HepG2 (cell line): ENCODE measurements around the gene CBX2. TPM values are rescaled to one million over a fixed set of nuclear protein-coding genes. Genes with fewer than 3 reads are reported as not detected.

Experiments
- ATAC-seq: fragments of 200-7000 bp; cut with Tn5 transposase; 3 replicates; pipeline ENCODE4 v1.9.1; 2020; ENCODE audit warnings: mild to moderate bottlenecking, moderate library complexity
- BruUV-seq: library from RNA; stranded (reverse); fragments of 400-500 nt; replicated peaks from 2 replicates; lab custom pipeline; 2021; lab: Mats Ljungman, UMichigan
- CTCF ChIA-PET: fragments of 300-600 bp; formaldehyde crosslinking; extraction: SDS; loops from one replicate; lab custom pipeline; 2021; ENCODE audit warnings: low total read pairs, inconsistent platforms, low intra/inter-chr PET ratio; lab: Yijun Ruan, JAX
- POLR2A ChIA-PET: fragments of 350-600 bp; sonication (Branson Sonifier 250); formaldehyde crosslinking; loops from one replicate; lab custom pipeline; 2020; ENCODE audit warnings: antibody characterized with exemption, inconsistent platforms; lab: Yijun Ruan, JAX
- DNase-seq: peaks from one replicate; pipeline ENCODE4 v3.0.0-alpha.2; 2015; ENCODE audit warnings: low spot score
- FAIRE-seq: peaks from 3 replicates; lab custom pipeline; 2011; peaks lifted over from hg19 to GRCh38; lab: Jason Lieb, UNC
- H2AFZ ChIP-seq: one replicate; pipeline ENCODE4 v1.6.1; 2011; ENCODE audit warnings: low read length, inconsistent platforms
- H3K27ac ChIP-seq: fragments of 300-600 bp; 3 replicates; pipeline ENCODE4 v1.8.0; 2011; ENCODE audit warnings: mixed run types, mild to moderate bottlenecking, mixed read lengths, low read length, inconsistent platforms; ENCODE audit not compliant: insufficient read depth; ENCODE audit errors: extremely low read length
- H3K27me3 ChIP-seq, 2 experiments: fragments of 200-600 bp in 1 of 2; 2 replicates in 1 of 2; 3 replicates in 1 of 2; pipeline versions ENCODE4 v1.6.0 to v1.8.0; 2011; ENCODE audit warnings: low read length in 2 of 2, mild to moderate bottlenecking in 2 of 2, moderate library complexity in 2 of 2, inconsistent platforms in 1 of 2; ENCODE audit not compliant: insufficient read depth in 2 of 2, control insufficient read depth in 1 of 2
- H3K36me3 ChIP-seq, 2 experiments: fragments of 200-600 bp in 1 of 2; replicated peaks in 1 of 2; 2 replicates in 1 of 2; 3 replicates in 1 of 2; pipeline versions ENCODE4 v1.5.1 to v1.8.0; 2011; ENCODE audit warnings: low read length in 2 of 2, inconsistent platforms in 1 of 2; ENCODE audit not compliant: insufficient read depth in 2 of 2, control insufficient read depth in 1 of 2
- H3K4me1 ChIP-seq: 2 replicates; pipeline ENCODE4 v1.5.1; 2012; ENCODE audit warnings: low read length, inconsistent platforms; ENCODE audit not compliant: insufficient read depth
- H3K4me2 ChIP-seq: 2 replicates; pipeline ENCODE4 v1.6.0; 2011; ENCODE audit warnings: low read depth, low read length, inconsistent platforms
- H3K4me3 ChIP-seq, 3 experiments: fragments of 200-600 bp in 1 of 3; sonication (generic), shearing (Covaris generic) in 1 of 3; replicated peaks in 1 of 3; 2 replicates each; pipeline ENCODE4 v1.5.1; 2011 to 2016; ENCODE audit warnings: low read length in 3 of 3, inconsistent platforms in 2 of 3, low read depth in 2 of 3, mild to moderate bottlenecking in 2 of 3, control low read depth in 1 of 3, mixed read lengths in 1 of 3; ENCODE audit not compliant: insufficient read depth in 1 of 3
- H3K79me2 ChIP-seq: one replicate; pipeline ENCODE4 v1.6.1; 2011; ENCODE audit warnings: low read length, inconsistent platforms; ENCODE audit not compliant: insufficient read depth
- H3K9ac ChIP-seq: 2 replicates; pipeline ENCODE4 v1.6.0; 2011; ENCODE audit warnings: mild to moderate bottlenecking, low read depth, low read length, inconsistent platforms; ENCODE audit not compliant: insufficient read depth
- H3K9me3 ChIP-seq: 2 replicates; pipeline ENCODE4 v1.5.1; 2012; ENCODE audit warnings: mild to moderate bottlenecking, low read length
- H4K20me1 ChIP-seq: 2 replicates; pipeline ENCODE4 v1.6.0; 2011; ENCODE audit warnings: inconsistent platforms, mild to moderate bottlenecking, low read length, moderate library complexity; ENCODE audit not compliant: insufficient read depth
- AGO1 ChIP-seq: fragments of 200-400 bp; formaldehyde crosslinking; IDR thresholded peaks from 2 replicates; pipeline ENCODE4 v1.6.1; 2017; ENCODE audit warnings: mild to moderate bottlenecking, low read depth, low read length, moderate library complexity; ENCODE audit not compliant: poor library complexity, severe bottlenecking
- AGO2 ChIP-seq: fragments of 200-400 bp; formaldehyde crosslinking; optimal IDR thresholded peaks from 2 replicates; pipeline ENCODE3; 2017; ENCODE audit warnings: mild to moderate bottlenecking, low read depth, low read length, moderate library complexity
- BRD4 ChIP-seq: sonication (generic); formaldehyde crosslinking; IDR thresholded peaks from 2 replicates; pipeline ENCODE4 v1.4.0; 2020; ENCODE audit warnings: missing genetic modification reagents
- HNRNPK ChIP-seq: fragments of 200-400 bp; formaldehyde crosslinking; IDR thresholded peaks from 2 replicates; pipeline ENCODE4 v1.6.1; 2018; ENCODE audit warnings: low read length, low read depth, moderate library complexity, mild to moderate bottlenecking; ENCODE audit not compliant: poor library complexity, severe bottlenecking
- MTF1 ChIP-seq: sonication (generic); formaldehyde crosslinking; IDR thresholded peaks from 2 replicates; pipeline ENCODE4 v1.5.0; 2020; ENCODE audit warnings: missing genetic modification reagents
- NCOA2 ChIP-seq: sonication (generic); formaldehyde crosslinking; IDR thresholded peaks from 2 replicates; pipeline ENCODE4 v1.8.0; 2022; ENCODE audit warnings: inconsistent platforms
- NONO ChIP-seq, 2 experiments: fragments of 450-650 bp in 1 of 2; sonication (generic) in 1 of 2; formaldehyde crosslinking in 1 of 2; IDR thresholded peaks in 1 of 2; conservative IDR thresholded peaks in 1 of 2; 2 replicates each; pipeline versions ENCODE4 v1.6.1 to v1.8.0; 2017 to 2022; ENCODE audit warnings: mild to moderate bottlenecking in 1 of 2, missing genetic modification reagents in 1 of 2, moderate library complexity in 1 of 2
- RBFOX2 ChIP-seq: fragments of 200-400 bp; formaldehyde crosslinking; IDR thresholded peaks from 2 replicates; pipeline ENCODE4 v1.6.1; 2017; ENCODE audit warnings: low read depth, mild to moderate bottlenecking, low read length
- RBM22 ChIP-seq: fragments of 200-400 bp; formaldehyde crosslinking; optimal IDR thresholded peaks from 2 replicates; pipeline ENCODE3; 2017; ENCODE audit warnings: mild to moderate bottlenecking, low read length, moderate library complexity
- SIN3A ChIP-seq: IDR thresholded peaks from 2 replicates; pipeline ENCODE4 v1.6.1; 2011; ENCODE audit warnings: low read depth, mild to moderate bottlenecking, control low read depth, low read length, borderline replicate concordance
- SRF ChIP-seq: IDR thresholded peaks from 2 replicates; pipeline ENCODE4 v1.6.1; 2011; ENCODE audit warnings: mild to moderate bottlenecking, low read depth, low read length, moderate library complexity
- WGBS: methylation state at CpG from one replicate; pipeline ENCODE4 v1.1.6; 2017; ENCODE audit warnings: low lambda C conversion rate; 5-methylcytosine and 5-hydroxymethylcytosine counted together
- in situ Hi-C: cut with HindIII; loops from 2 replicates; pipeline ENCODE4 v1.10.0; 2017; ENCODE audit warnings: low pct_unique_long_range_greater_than_20kb; ENCODE audit not compliant: extremely low pct_ligation_motif_present
- intact Hi-C: fragments of 100-400 bp; cut with micrococcal nuclease; formaldehyde crosslinking; loops from one replicate; pipeline ENCODE4 v1.10.0; 2022; ENCODE audit not compliant: unreplicated experiment
- polyA plus RNA-seq, 8 experiments: library from polyadenylated mRNA; depleted of rRNA in 3 of 8; stranded (reverse) in 7 of 8; unstranded in 1 of 8; fragments of >200 nt; fragmentation: Illumina TruSeq in 4 of 8; extraction: Trizol in 4 of 8; gene quantifications; 2 replicates each; pipeline versions ENCODE4 v1.2.1 to v1.2.3, GENCODE V29; 2011 to 2016; ENCODE audit warnings: low read depth in 4 of 8, missing spikeins in 1 of 8, mixed read lengths in 1 of 8; ENCODE audit not compliant: insufficient read depth in 1 of 8
- total RNA-seq, 5 experiments: library from RNA; depleted of rRNA; stranded (reverse); fragments of >200 nt; fragmentation: Illumina TruSeq; extraction: Trizol; gene quantifications; 2 replicates each; pipeline ENCODE4 v1.2.3, GENCODE V29; 2016; ENCODE audit warnings: low read depth in 1 of 5
- TF ChIP-seq, protein P1 (sequence below): sonication (generic); formaldehyde crosslinking; IDR thresholded peaks from 2 replicates; pipeline ENCODE4 v1.9.0; 2022; ENCODE audit warnings: missing genetic modification reagents, mild to moderate bottlenecking, borderline replicate concordance
- TF ChIP-seq, protein P2 (sequence below): IDR thresholded peaks from 2 replicates; pipeline ENCODE4 v1.6.1; 2016; ENCODE audit warnings: low read depth

Gene CBX2
- total and polyA plus RNA-seq, 2 of the 13 experiments (the other 11 are each of a cell fraction or from before 2014, with no cell fraction given) = 14.5 to 31.1 TPM

DNA sequence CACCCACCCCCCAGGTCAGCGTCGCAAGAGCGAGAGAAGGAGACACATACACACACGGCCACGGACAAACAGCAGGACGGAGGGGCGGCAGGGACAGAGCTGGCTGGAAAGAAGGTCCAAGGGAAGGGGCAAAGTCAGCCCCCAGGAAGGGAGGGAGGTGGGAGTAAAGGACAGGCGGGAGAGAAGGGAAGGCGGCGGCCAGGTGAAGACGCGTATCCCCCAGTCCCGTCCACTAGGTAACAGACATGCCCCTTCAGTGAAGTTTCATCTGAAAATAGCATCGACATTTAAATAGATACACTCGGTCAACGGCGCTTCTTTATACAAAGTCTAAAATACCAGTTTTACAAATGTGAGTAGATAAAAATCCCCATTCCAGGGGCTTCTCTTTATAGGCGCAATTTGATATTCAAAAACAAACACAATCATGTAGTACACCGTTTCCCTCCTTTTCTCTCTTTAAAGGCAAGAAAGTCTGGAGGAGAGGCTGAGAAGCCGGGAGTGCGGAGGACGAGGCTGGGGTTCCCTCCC is 14.5 kb downstream of the CBX2 start (continued):
- TF ChIP-seq NCOA2 (CRISPR knock-in tag) = no peak
- no peak for TF ChIP-seq SRF

DNA sequence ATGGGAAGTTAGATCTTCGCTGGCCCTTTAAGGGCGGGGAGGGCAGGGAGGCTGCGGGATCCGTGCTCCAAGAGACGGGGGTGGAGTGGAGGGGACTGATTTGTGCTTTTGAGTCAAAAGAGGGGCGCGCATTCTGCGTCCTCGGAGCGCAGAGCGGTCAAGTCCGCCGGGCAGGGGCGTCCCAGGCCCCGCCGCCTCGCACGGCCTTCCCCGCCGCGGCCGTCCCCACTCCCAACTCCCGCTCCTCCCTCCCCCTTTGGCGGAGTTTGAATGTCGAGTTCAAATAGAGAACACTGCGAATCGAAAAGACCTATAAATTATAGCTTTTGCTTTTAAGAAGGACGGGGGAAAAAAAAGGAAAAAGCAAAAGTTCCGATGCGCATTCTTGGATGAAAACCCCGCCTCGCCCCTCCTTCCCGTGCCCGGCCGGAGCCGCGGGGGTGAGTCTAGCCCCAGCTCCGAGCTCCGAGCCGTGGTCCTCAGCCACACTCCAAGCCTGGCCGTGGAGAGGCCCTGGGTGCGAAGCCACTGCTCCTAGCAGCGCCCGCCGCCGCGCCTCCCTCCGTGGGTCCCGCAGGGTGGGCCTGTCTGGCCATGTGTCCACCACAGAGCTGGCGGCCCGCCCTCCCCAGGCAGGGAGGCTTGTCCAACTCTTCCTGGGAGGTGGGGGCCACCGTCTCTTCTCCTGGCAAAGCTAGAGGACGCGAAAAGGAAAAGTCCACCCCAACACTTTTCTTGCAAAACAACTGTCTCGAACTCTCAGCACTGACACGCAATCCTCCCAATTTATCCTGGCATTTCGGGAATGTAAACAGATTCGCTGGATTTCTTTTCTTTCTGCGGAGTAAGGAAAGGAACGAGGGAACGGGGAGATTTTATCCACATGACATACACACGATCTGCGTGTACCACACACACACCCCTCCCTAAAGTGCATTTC is 15.3 kb downstream of the CBX2 start:
- Histone ChIP-seq H3K9me3 (no peaks in the 10 kb centered on the region), H2AFZ (no peak overlapping the region), H3K27ac (no peak overlapping the region), H3K4me2 (no peak overlapping the region), H3K79me2 (peaks cover 10% of the 10 kb centered on the region), H3K27me3 (peaks cover 18 to 48% of the 10 kb centered on the region in 2 experiments), H4K20me1 (no peaks in the 10 kb centered on the region), H3K9ac (no peak overlapping the region), H3K4me1 (peaks cover 61% of the 10 kb centered on the region), H3K4me3 (no peak overlapping the region), H3K36me3 (peaks cover 5 to 9% of the 10 kb centered on the region in 2 experiments; a peak in 4 of 5 replicates)
- CTCF ChIA-PET = no interaction called here
- no TSS peak for BruUV-seq
- in situ Hi-C loops = no loop called here
- DNase-seq = no peak
- intact Hi-C loops = no loop called here
- no peak for ATAC-seq
- 81% methylated on average over 52 of the region's 63 CpGs for WGBS
- POLR2A ChIA-PET = no interaction called here
- FAIRE-seq = no peak
- TF ChIP-seq, protein P1, sequence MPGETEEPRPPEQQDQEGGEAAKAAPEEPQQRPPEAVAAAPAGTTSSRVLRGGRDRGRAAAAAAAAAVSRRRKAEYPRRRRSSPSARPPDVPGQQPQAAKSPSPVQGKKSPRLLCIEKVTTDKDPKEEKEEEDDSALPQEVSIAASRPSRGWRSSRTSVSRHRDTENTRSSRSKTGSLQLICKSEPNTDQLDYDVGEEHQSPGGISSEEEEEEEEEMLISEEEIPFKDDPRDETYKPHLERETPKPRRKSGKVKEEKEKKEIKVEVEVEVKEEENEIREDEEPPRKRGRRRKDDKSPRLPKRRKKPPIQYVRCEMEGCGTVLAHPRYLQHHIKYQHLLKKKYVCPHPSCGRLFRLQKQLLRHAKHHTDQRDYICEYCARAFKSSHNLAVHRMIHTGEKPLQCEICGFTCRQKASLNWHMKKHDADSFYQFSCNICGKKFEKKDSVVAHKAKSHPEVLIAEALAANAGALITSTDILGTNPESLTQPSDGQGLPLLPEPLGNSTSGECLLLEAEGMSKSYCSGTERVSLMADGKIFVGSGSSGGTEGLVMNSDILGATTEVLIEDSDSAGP (CRISPR knock-in tag) = peak; percentile 88
- TF ChIP-seq AGO1 (peak; percentile 22), RBM22 (peak; percentile 62), SIN3A (no peak), NONO (IDR thresholded peaks at IDR 0.05) (no peak), NONO (CRISPR knock-in tag; conservative IDR thresholded peaks at IDR 0.05) (0 out of 2 replicates have a peak, but pooled peaks have one; percentile 29), HNRNPK (peak; percentile 7), BRD4 (CRISPR knock-in tag) (0 out of 2 replicates have a peak, but pooled peaks have one; percentile 35), AGO2 (peak; percentile 95), MTF1 (CRISPR knock-in tag) (no peak), RBFOX2 (peak; percentile 81; the same call in 1 of the 2 replicates)
- TF ChIP-seq, protein P2, sequence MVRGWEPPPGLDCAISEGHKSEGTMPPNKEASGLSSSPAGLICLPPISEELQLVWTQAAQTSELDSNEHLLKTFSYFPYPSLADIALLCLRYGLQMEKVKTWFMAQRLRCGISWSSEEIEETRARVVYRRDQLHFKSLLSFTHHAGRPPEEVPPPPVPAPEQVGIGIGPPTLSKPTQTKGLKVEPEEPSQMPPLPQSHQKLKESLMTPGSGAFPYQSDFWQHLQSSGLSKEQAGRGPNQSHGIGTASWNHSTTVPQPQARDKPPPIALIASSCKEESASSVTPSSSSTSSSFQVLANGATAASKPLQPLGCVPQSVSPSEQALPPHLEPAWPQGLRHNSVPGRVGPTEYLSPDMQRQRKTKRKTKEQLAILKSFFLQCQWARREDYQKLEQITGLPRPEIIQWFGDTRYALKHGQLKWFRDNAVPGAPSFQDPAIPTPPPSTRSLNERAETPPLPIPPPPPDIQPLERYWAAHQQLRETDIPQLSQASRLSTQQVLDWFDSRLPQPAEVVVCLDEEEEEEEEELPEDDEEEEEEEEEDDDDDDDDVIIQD (CRISPR knock-in tag) = no peak
